KMS-11 (cell line): ENCODE results near the gene DCAF8L2.

Experiments used
- H2AFZ ChIP-seq: fragments of 200-600 bp; sonication (generic); 2 replicates; pipeline ENCODE4 v1.6.1; 2016; ENCODE audit warnings: antibody characterized with exemption, mixed run types, low read depth
- H3K27ac ChIP-seq: fragments of 200-600 bp; sonication (generic); 2 replicates; pipeline ENCODE4 v1.6.1; 2016; ENCODE audit warnings: mild to moderate bottlenecking, mixed run types
- H3K27me3 ChIP-seq: fragments of 200-600 bp; sonication (generic); 2 replicates; pipeline ENCODE4 v1.6.1; 2017; ENCODE audit warnings: mild to moderate bottlenecking, low read depth, mixed run types, moderate library complexity; ENCODE audit not compliant: insufficient read depth
- H3K36me3 ChIP-seq: fragments of 200-600 bp; sonication (generic); 2 replicates; pipeline ENCODE4 v1.6.1; 2017; ENCODE audit warnings: mild to moderate bottlenecking, mixed run types; ENCODE audit not compliant: insufficient read depth
- H3K4me1 ChIP-seq: fragments of 200-600 bp; sonication (generic); 2 replicates; pipeline ENCODE4 v1.6.1; 2016; ENCODE audit warnings: mild to moderate bottlenecking, low read depth, mixed run types; ENCODE audit not compliant: poor library complexity, severe bottlenecking
- H3K4me2 ChIP-seq: fragments of 200-600 bp; sonication (generic); 2 replicates; pipeline ENCODE4 v1.7.0; 2016; ENCODE audit warnings: mild to moderate bottlenecking, mixed run types
- H3K4me3 ChIP-seq: fragments of 200-600 bp; sonication (generic); IDR thresholded peaks from 2 replicates; pipeline ENCODE4 v1.6.1; 2017; ENCODE audit warnings: low read depth, low read length, mixed read lengths; ENCODE audit not compliant: insufficient read depth
- H3K79me2 ChIP-seq: fragments of 200-600 bp; sonication (generic); 2 replicates; pipeline ENCODE4 v1.6.1; 2016; ENCODE audit warnings: low read depth, mixed run types; ENCODE audit not compliant: insufficient read depth
- H3K9ac ChIP-seq: fragments of 200-600 bp; sonication (generic); 2 replicates; pipeline ENCODE4 v1.6.1; 2016; ENCODE audit warnings: mild to moderate bottlenecking, mixed run types
- H4K20me1 ChIP-seq: fragments of 200-600 bp; sonication (generic); 2 replicates; pipeline ENCODE4 v1.6.1; 2016; ENCODE audit warnings: mild to moderate bottlenecking, mixed run types; ENCODE audit not compliant: insufficient read depth
- CTCF ChIP-seq: fragments of 200-600 bp; sonication (generic); conservative IDR thresholded peaks from 2 replicates; pipeline ENCODE4 v1.6.1; 2017; ENCODE audit warnings: low read depth, mild to moderate bottlenecking, antibody characterized with exemption, low read length, moderate library complexity, mixed read lengths

Gene DCAF8L2

GRCh38 chrX:27796640-27797257 is 206.6 kb downstream of the DCAF8L2 start:
- H3K36me3 ChIP-seq: no peaks in the 10 kb centered on the region
- H3K4me3 ChIP-seq: no peak overlapping the region
- H3K9ac ChIP-seq: no peak overlapping the region

GRCh38 chrX:27797575-27797974 is 207.4 kb downstream of the DCAF8L2 start:
- Histone ChIP-seq H3K79me2 (no peaks in the 10 kb centered on the region), H4K20me1 (no peaks in the 10 kb centered on the region), H3K36me3 (no peaks in the 10 kb centered on the region), H3K4me1 (no peaks in the 10 kb centered on the region), H3K4me3 (no peak overlapping the region), H3K27ac (no peak overlapping the region), H3K9ac (no peak overlapping the region), H2AFZ (no peak overlapping the region), H3K27me3 (no peaks in the 10 kb centered on the region), H3K4me2 (no peak overlapping the region)
- TF ChIP-seq CTCF: no peak

More at GRCh38 chrX:27796640-27797257, 206.6 kb downstream of the DCAF8L2 start:
- Histone ChIP-seq H2AFZ (no peak overlapping the region), H4K20me1 (no peaks in the 10 kb centered on the region), H3K79me2 (no peaks in the 10 kb centered on the region), H3K4me2 (no peak overlapping the region), H3K4me1 (no peaks in the 10 kb centered on the region), H3K27me3 (no peaks in the 10 kb centered on the region), H3K27ac (no peak overlapping the region)
- TF ChIP-seq CTCF: no peak
